Fibroblast of lung (primary cell): ENCODE results near the gene BMP6. TPM values are rescaled to one million over a fixed set of nuclear protein-coding genes. Genes with fewer than 3 reads are reported as not detected.

Source experiments
- DNase-seq, 2 donors: peaks; one replicate each; pipeline versions ENCODE4 v3.0.0 to v3.0.0-alpha.2; 2010; ENCODE audit warnings: low read depth in 2 of 2
- H2AFZ ChIP-seq: 2 replicates; pipeline ENCODE4 v1.5.1; 2012; ENCODE audit warnings: low read length, control low read depth, inconsistent platforms
- H3K27ac ChIP-seq: 2 replicates; pipeline ENCODE4 v1.5.1; 2011; ENCODE audit warnings: low read length, control low read depth; ENCODE audit not compliant: insufficient read depth
- H3K27me3 ChIP-seq: 2 replicates; pipeline ENCODE4 v1.5.1; 2011; ENCODE audit warnings: mild to moderate bottlenecking, low read length; ENCODE audit not compliant: control insufficient read depth, insufficient read depth
- H3K36me3 ChIP-seq: 2 replicates; pipeline ENCODE4 v1.5.1; 2011; ENCODE audit warnings: low read length; ENCODE audit not compliant: control insufficient read depth, insufficient read depth
- H3K4me1 ChIP-seq: 2 replicates; pipeline ENCODE4 v1.5.1; 2011; ENCODE audit warnings: low read length; ENCODE audit not compliant: control insufficient read depth, insufficient read depth; ENCODE audit errors: extremely low read depth
- H3K4me2 ChIP-seq: 2 replicates; pipeline ENCODE4 v1.5.1; 2011; ENCODE audit warnings: low read length, control low read depth; ENCODE audit not compliant: insufficient read depth; ENCODE audit errors: extremely low read depth
- H3K4me3 ChIP-seq, 4 experiments: fragments of 200-600 bp in 1 of 4; sonication (generic) in 1 of 4; replicated peaks in 1 of 4; 2 replicates each; pipeline ENCODE4 v1.5.1; 2011 to 2016; ENCODE audit warnings: low read length in 4 of 4, low read depth in 3 of 4, mild to moderate bottlenecking in 3 of 4, control low read depth in 2 of 4, inconsistent platforms in 1 of 4, mixed read lengths in 1 of 4; ENCODE audit not compliant: insufficient read depth in 1 of 4; ENCODE audit errors: control extremely low read depth in 1 of 4
- H3K79me2 ChIP-seq: 2 replicates; pipeline ENCODE4 v1.5.1; 2012; ENCODE audit warnings: mild to moderate bottlenecking, low read length, inconsistent platforms; ENCODE audit not compliant: control insufficient read depth, insufficient read depth
- H3K9ac ChIP-seq: 2 replicates; pipeline ENCODE4 v1.5.1; 2011; ENCODE audit warnings: mild to moderate bottlenecking, low read length, control low read depth; ENCODE audit not compliant: insufficient read depth
- H3K9me3 ChIP-seq: 2 replicates; pipeline ENCODE4 v1.5.1; 2012; ENCODE audit warnings: low read depth, low read length; ENCODE audit not compliant: control insufficient read depth, insufficient read depth
- H4K20me1 ChIP-seq: 2 replicates; pipeline ENCODE4 v1.5.1; 2011; ENCODE audit warnings: low read length; ENCODE audit not compliant: control insufficient read depth, insufficient read depth; ENCODE audit errors: extremely low read depth
- CTCF ChIP-seq, 2 donors: IDR thresholded peaks in 1 of 2; conservative IDR thresholded peaks in 1 of 2; 1 replicate in 1 of 2; 2 replicates in 1 of 2; pipeline ENCODE4 v1.5.1; 2011 to 2012; ENCODE audit warnings: low read length in 2 of 2, control low read depth in 1 of 2, inconsistent platforms in 1 of 2, low read depth in 1 of 2, mild to moderate bottlenecking in 1 of 2
- EZH2 ChIP-seq: IDR thresholded peaks from 2 replicates; pipeline ENCODE4 v1.5.1; 2012; ENCODE audit warnings: low read length, control low read depth, mild to moderate bottlenecking; ENCODE audit errors: missing control alignments
- polyA plus RNA-seq, 2 donors: library from polyadenylated mRNA; depleted of rRNA in 1 of 2; stranded (reverse) in 1 of 2; unstranded in 1 of 2; fragments of >200 nt; gene quantifications; 2 replicates each; pipeline ENCODE4 v1.2.1, GENCODE V29; 2011 to 2012; ENCODE audit warnings: missing spikeins in 1 of 2
- total RNA-seq: library from RNA; depleted of rRNA; stranded (reverse); fragments of >200 nt; gene quantifications from 2 replicates; pipeline ENCODE4 v1.2.1, GENCODE V29; 2014

Gene BMP6
- total and polyA plus RNA-seq, 2 donors (not counting 1 experiment from before 2014, with no cell fraction given) = under 0.01 to 0.20 TPM

GRCh38 chr6:7787137-7787608 lies 61.3 kb downstream of the BMP6 start:
- no peaks in the 10 kb centered on the region for H3K4me1 ChIP-seq
- no peak overlapping the region for H3K4me3 ChIP-seq
- no peaks in the 10 kb centered on the region for H3K27me3 ChIP-seq
- H3K9me3 ChIP-seq = no peaks in the 10 kb centered on the region
- TF ChIP-seq EZH2 (no peak), CTCF (conservative IDR thresholded peaks at IDR 0.05 in 1 of 2, IDR thresholded peaks at IDR 0.05 in 1 of 2; ENCODE audit: low read depth in 1 of 2, low read length in 2 of 2) (no peak)
- H3K9ac ChIP-seq = no peak overlapping the region
- no peak overlapping the region for H3K27ac ChIP-seq
- H3K36me3 ChIP-seq = no peaks in the 10 kb centered on the region
- no peaks in the 10 kb centered on the region for H4K20me1 ChIP-seq
- peak overlapping the region; percentile 8 for H3K4me2 ChIP-seq
- DNase-seq = peak; percentile 70 to 95
- H3K79me2 ChIP-seq = no peaks in the 10 kb centered on the region
- no peak overlapping the region for H2AFZ ChIP-seq

- no peaks in the 10 kb centered on the region for H3K79me2 ChIP-seq
- H3K36me3 ChIP-seq = no peaks in the 10 kb centered on the region
- H3K27ac ChIP-seq = no peak overlapping the region
- TF ChIP-seq CTCF (conservative IDR thresholded peaks at IDR 0.05 in 1 of 2, IDR thresholded peaks at IDR 0.05 in 1 of 2; ENCODE audit: low read depth in 1 of 2, low read length in 2 of 2) = no peak
- no peak for TF ChIP-seq EZH2
- H3K9me3 ChIP-seq = no peaks in the 10 kb centered on the region
- no peak overlapping the region for H2AFZ ChIP-seq
- no peaks in the 10 kb centered on the region for H4K20me1 ChIP-seq
- no peaks in the 10 kb centered on the region for H3K4me1 ChIP-seq
- H3K9ac ChIP-seq = no peak overlapping the region
- no peak overlapping the region for H3K4me3 ChIP-seq
- no peak overlapping the region for H3K4me2 ChIP-seq
- no peak for DNase-seq
- H3K27me3 ChIP-seq = no peaks in the 10 kb centered on the region
These were observed 61.8 kb downstream of the BMP6 start for GRCh38 chr6:7787731-7788130.

GRCh38 chr6:7794509-7794908 lies 68.6 kb downstream of the BMP6 start:
- no peak overlapping the region for H3K9ac ChIP-seq
- H3K4me3 ChIP-seq = no peak overlapping the region
- no peaks in the 10 kb centered on the region for H3K4me1 ChIP-seq
- H3K27me3 ChIP-seq = no peaks in the 10 kb centered on the region
- no peaks in the 10 kb centered on the region for H3K9me3 ChIP-seq
- H2AFZ ChIP-seq = no peak overlapping the region
- no peak for TF ChIP-seq CTCF (conservative IDR thresholded peaks at IDR 0.05 in 1 of 2, IDR thresholded peaks at IDR 0.05 in 1 of 2; ENCODE audit: low read depth in 1 of 2, low read length in 2 of 2)
- TF ChIP-seq EZH2 = no peak
- no peaks in the 10 kb centered on the region for H3K36me3 ChIP-seq
- no peaks in the 10 kb centered on the region for H3K79me2 ChIP-seq
- DNase-seq = no peak
- H3K27ac ChIP-seq = no peak overlapping the region
- no peaks in the 10 kb centered on the region for H4K20me1 ChIP-seq
- H3K4me2 ChIP-seq = no peak overlapping the region
